GM23338 (cell line): ENCODE data around the gene UBE2C. TPM values are rescaled to one million over a fixed set of nuclear protein-coding genes. Genes with fewer than 3 reads are reported as not detected.

Experiments
- ATAC-seq: fragments of 200-7000 bp; cut with Tn5 transposase; 3 replicates; pipeline ENCODE4 v1.9.1; 2020
- DNase-seq: peaks from one replicate; pipeline ENCODE4 v3.0.0-alpha.2; 2015; ENCODE audit warnings: low spot score
- H2AFZ ChIP-seq: fragments of 200-600 bp; sonication (generic); 2 replicates; pipeline ENCODE4 v1.8.0; 2016; ENCODE audit warnings: antibody characterized with exemption, mild to moderate bottlenecking, moderate library complexity
- H3F3A ChIP-seq: fragments of 200-600 bp; sonication (generic); replicated peaks from 2 replicates; pipeline ENCODE4 v1.8.0; 2017; ENCODE audit warnings: antibody characterized with exemption, mixed run types, low read depth
- H3K27ac ChIP-seq: fragments of 200-600 bp; sonication (generic); 2 replicates; pipeline ENCODE4 v1.6.1; 2016; ENCODE audit warnings: low read depth
- H3K27me3 ChIP-seq: fragments of 200-600 bp; sonication (generic); 2 replicates; pipeline ENCODE4 v1.8.0; 2016; ENCODE audit warnings: mild to moderate bottlenecking, mixed run types, moderate library complexity; ENCODE audit not compliant: insufficient read depth
- H3K36me3 ChIP-seq: fragments of 200-600 bp; sonication (generic); 2 replicates; pipeline ENCODE4 v1.8.0; 2016; ENCODE audit warnings: mild to moderate bottlenecking; ENCODE audit not compliant: insufficient read depth
- H3K4me1 ChIP-seq: fragments of 200-600 bp; sonication (generic); 2 replicates; pipeline ENCODE4 v1.8.0; 2016; ENCODE audit warnings: mild to moderate bottlenecking, moderate library complexity; ENCODE audit not compliant: insufficient read depth
- H3K4me2 ChIP-seq: fragments of 200-600 bp; sonication (generic); 2 replicates; pipeline ENCODE4 v1.7.1; 2017; ENCODE audit warnings: mixed run types
- H3K4me3 ChIP-seq: fragments of 200-600 bp; sonication (generic); 2 replicates; pipeline ENCODE4 v1.6.1; 2016; ENCODE audit warnings: mixed run types
- H3K79me2 ChIP-seq: fragments of 200-600 bp; sonication (generic); replicated peaks from 2 replicates; pipeline ENCODE4 v1.8.0; 2017; ENCODE audit warnings: mild to moderate bottlenecking; ENCODE audit not compliant: insufficient read depth
- H3K9me2 ChIP-seq: fragments of 200-600 bp; sonication (generic); 2 replicates; pipeline ENCODE4 v1.8.0; 2017; ENCODE audit not compliant: insufficient read depth
- H4K20me1 ChIP-seq: fragments of 200-600 bp; sonication (generic); replicated peaks from 2 replicates; pipeline ENCODE4 v1.8.0; 2017; ENCODE audit warnings: mild to moderate bottlenecking; ENCODE audit not compliant: insufficient read depth
- H3K27ac Mint-ChIP-seq: 2 replicates; pipeline ENCODE4 v1.8.0; 2020; ENCODE audit warnings: inconsistent platforms, mild to moderate bottlenecking, moderate library complexity, mixed read lengths
- H3K27me3 Mint-ChIP-seq: 3 replicates; pipeline ENCODE4 v1.8.0; 2022; ENCODE audit warnings: low read depth, mild to moderate bottlenecking, moderate library complexity, mixed read lengths, inconsistent platforms; ENCODE audit not compliant: insufficient read depth, poor library complexity
- H3K36me3 Mint-ChIP-seq: 3 replicates; pipeline ENCODE4 v1.8.0; 2021; ENCODE audit warnings: low read depth, mild to moderate bottlenecking, inconsistent platforms, moderate library complexity, mixed read lengths
- H3K4me1 Mint-ChIP-seq: 3 replicates; pipeline ENCODE4 v1.8.0; 2020; ENCODE audit warnings: mild to moderate bottlenecking, inconsistent platforms, mixed read lengths
- H3K4me3 Mint-ChIP-seq: 3 replicates; pipeline ENCODE4 v1.8.0; 2021; ENCODE audit warnings: moderate library complexity, mild to moderate bottlenecking, inconsistent platforms, mixed read lengths
- H3K9me3 Mint-ChIP-seq: 3 replicates; pipeline ENCODE4 v1.8.0; 2020; ENCODE audit warnings: moderate library complexity, mild to moderate bottlenecking, inconsistent platforms, mixed read lengths
- CREB1 ChIP-seq: fragments of 250-450 bp; sonication (Bioruptor Pico); IDR thresholded peaks from 2 replicates; pipeline ENCODE4 v1.5.0; 2020; ENCODE audit warnings: low read depth, mild to moderate bottlenecking, moderate library complexity
- EZH2 ChIP-seq: fragments of 200-600 bp; sonication (generic); IDR thresholded peaks from one replicate; pipeline ENCODE4 v1.8.0; 2017; ENCODE audit warnings: antibody characterized with exemption, mild to moderate bottlenecking, low read depth; ENCODE audit not compliant: unreplicated experiment
- EZH2phosphoT487 ChIP-seq: fragments of 200-600 bp; sonication (generic); IDR thresholded peaks from one replicate; pipeline ENCODE4 v1.8.1; 2018; ENCODE audit warnings: antibody characterized with exemption; ENCODE audit not compliant: unreplicated experiment
- JUNB ChIP-seq: IDR thresholded peaks from one replicate; pipeline ENCODE4 v1.6.1; 2016; ENCODE audit warnings: antibody characterized with exemption; ENCODE audit not compliant: unreplicated experiment
- NANOG ChIP-seq: IDR thresholded peaks from 2 replicates; pipeline ENCODE4 v1.6.1; 2016; ENCODE audit warnings: antibody characterized with exemption, borderline replicate concordance
- POLR2AphosphoS5 ChIP-seq: IDR thresholded peaks from 2 replicates; pipeline ENCODE4 v1.6.1; 2016; ENCODE audit warnings: antibody characterized with exemption, low read depth
- STAT1 ChIP-seq: IDR thresholded peaks from one replicate; pipeline ENCODE4 v1.6.1; 2016; ENCODE audit warnings: antibody characterized with exemption; ENCODE audit not compliant: unreplicated experiment
- ZNF114 ChIP-seq: fragments of 250-450 bp; sonication (Bioruptor Pico); IDR thresholded peaks from 2 replicates; pipeline ENCODE4 v1.5.0; 2020; ENCODE audit warnings: mild to moderate bottlenecking, moderate library complexity
- ZNF331 ChIP-seq: fragments of 250-450 bp; sonication (Bioruptor Pico); IDR thresholded peaks from 2 replicates; pipeline ENCODE4 v1.5.0; 2020; ENCODE audit warnings: low read depth, mild to moderate bottlenecking, moderate library complexity
- polyA plus RNA-seq: library from polyadenylated mRNA; unstranded; fragments of >200 nt; fragmentation: Nextera tagmentation; extraction: Ambion mirVana; gene quantifications from 2 replicates; pipeline ENCODE4 v1.2.1, GENCODE V29; 2016
- total RNA-seq: library from RNA; depleted of rRNA; stranded (reverse); fragments of >200 nt; shearing (Covaris generic); gene quantifications from 2 replicates; pipeline ENCODE4 v1.2.3, GENCODE V29; 2014
- TF ChIP-seq, protein P1 (sequence below): fragments of 250-450 bp; sonication (Bioruptor Pico); IDR thresholded peaks from 2 replicates; pipeline ENCODE4 v1.5.0; 2020; ENCODE audit warnings: mild to moderate bottlenecking, moderate library complexity
- TF ChIP-seq, protein P2 (sequence below), 2 experiments: fragments of 200-600 bp in 1 of 2; sonication (generic) in 1 of 2; conservative IDR thresholded peaks; 2 replicates each; pipeline versions ENCODE4 v1.5.1 to v1.6.1; 2016 to 2017; ENCODE audit warnings: antibody characterized with exemption in 2 of 2, low read depth in 2 of 2, mild to moderate bottlenecking in 2 of 2, moderate library complexity in 1 of 2
- TF ChIP-seq, protein P3 (sequence below): IDR thresholded peaks from 2 replicates; pipeline ENCODE4 v1.6.1; 2016; ENCODE audit warnings: antibody characterized with exemption
- TF ChIP-seq, protein P4 (sequence below): IDR thresholded peaks from one replicate; pipeline ENCODE4 v1.6.1; 2018; ENCODE audit warnings: antibody characterized with exemption; ENCODE audit not compliant: unreplicated experiment

Gene UBE2C
- total and polyA plus RNA-seq, 2 experiments from 2014 or later = 247 to 698 TPM

DNA sequence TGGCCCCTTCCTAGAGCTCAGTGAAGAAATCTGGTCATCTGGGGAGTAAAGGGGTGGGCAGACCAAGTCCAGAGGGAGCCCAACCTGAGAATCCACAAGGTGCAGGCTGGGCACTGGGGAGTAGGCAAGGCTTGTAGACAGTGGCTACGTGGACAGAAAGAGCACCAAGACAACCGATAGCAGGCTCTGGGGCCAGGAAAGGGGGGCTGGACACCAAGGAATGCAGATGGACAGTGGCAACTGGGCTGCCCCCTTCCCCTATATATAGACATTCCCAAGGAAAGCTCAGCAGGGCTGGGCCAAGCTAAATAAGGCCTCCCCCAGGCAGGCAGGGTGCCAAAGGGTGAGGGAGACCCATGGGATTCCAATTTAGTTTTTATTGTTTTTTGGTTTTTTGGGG, 16.1 kb downstream of the UBE2C start:
- Histone ChIP-seq H3K79me2 (no peaks in the 10 kb centered on the region), H3K36me3 (no peaks in the 10 kb centered on the region), H3K27ac (no peak overlapping the region), H2AFZ (no peak overlapping the region), H3K9me2 (no peaks in the 10 kb centered on the region), H3F3A (peaks cover 13% of the 10 kb centered on the region), H3K4me3 (no peak overlapping the region), H3K4me1 (peaks cover 18% of the 10 kb centered on the region; the same call in 1 of the 2 replicates), H4K20me1 (no peaks in the 10 kb centered on the region), H3K4me2 (no peak overlapping the region), H3K27me3 (peaks cover 3% of the 10 kb centered on the region)
- Mint-ChIP-seq H3K9me3 (no peaks in the 10 kb centered on the region; the same call in 1 of the 3 replicates), H3K27ac (0 out of 2 replicates have a peak overlapping the region, but pooled peaks have one; percentile 36), H3K27me3 (peaks cover 18% of the 10 kb centered on the region), H3K4me3 (no peak overlapping the region), H3K36me3 (peaks cover 4% of the 10 kb centered on the region; the same call in 1 of the 3 replicates), H3K4me1 (peaks cover 30% of the 10 kb centered on the region)
- TF ChIP-seq ZNF331 = no peak
- no peak for TF ChIP-seq POLR2AphosphoS5
- no peak for TF ChIP-seq CREB1 (CRISPR knock-in tag)
- TF ChIP-seq STAT1 = no peak
- TF ChIP-seq, protein P1, sequence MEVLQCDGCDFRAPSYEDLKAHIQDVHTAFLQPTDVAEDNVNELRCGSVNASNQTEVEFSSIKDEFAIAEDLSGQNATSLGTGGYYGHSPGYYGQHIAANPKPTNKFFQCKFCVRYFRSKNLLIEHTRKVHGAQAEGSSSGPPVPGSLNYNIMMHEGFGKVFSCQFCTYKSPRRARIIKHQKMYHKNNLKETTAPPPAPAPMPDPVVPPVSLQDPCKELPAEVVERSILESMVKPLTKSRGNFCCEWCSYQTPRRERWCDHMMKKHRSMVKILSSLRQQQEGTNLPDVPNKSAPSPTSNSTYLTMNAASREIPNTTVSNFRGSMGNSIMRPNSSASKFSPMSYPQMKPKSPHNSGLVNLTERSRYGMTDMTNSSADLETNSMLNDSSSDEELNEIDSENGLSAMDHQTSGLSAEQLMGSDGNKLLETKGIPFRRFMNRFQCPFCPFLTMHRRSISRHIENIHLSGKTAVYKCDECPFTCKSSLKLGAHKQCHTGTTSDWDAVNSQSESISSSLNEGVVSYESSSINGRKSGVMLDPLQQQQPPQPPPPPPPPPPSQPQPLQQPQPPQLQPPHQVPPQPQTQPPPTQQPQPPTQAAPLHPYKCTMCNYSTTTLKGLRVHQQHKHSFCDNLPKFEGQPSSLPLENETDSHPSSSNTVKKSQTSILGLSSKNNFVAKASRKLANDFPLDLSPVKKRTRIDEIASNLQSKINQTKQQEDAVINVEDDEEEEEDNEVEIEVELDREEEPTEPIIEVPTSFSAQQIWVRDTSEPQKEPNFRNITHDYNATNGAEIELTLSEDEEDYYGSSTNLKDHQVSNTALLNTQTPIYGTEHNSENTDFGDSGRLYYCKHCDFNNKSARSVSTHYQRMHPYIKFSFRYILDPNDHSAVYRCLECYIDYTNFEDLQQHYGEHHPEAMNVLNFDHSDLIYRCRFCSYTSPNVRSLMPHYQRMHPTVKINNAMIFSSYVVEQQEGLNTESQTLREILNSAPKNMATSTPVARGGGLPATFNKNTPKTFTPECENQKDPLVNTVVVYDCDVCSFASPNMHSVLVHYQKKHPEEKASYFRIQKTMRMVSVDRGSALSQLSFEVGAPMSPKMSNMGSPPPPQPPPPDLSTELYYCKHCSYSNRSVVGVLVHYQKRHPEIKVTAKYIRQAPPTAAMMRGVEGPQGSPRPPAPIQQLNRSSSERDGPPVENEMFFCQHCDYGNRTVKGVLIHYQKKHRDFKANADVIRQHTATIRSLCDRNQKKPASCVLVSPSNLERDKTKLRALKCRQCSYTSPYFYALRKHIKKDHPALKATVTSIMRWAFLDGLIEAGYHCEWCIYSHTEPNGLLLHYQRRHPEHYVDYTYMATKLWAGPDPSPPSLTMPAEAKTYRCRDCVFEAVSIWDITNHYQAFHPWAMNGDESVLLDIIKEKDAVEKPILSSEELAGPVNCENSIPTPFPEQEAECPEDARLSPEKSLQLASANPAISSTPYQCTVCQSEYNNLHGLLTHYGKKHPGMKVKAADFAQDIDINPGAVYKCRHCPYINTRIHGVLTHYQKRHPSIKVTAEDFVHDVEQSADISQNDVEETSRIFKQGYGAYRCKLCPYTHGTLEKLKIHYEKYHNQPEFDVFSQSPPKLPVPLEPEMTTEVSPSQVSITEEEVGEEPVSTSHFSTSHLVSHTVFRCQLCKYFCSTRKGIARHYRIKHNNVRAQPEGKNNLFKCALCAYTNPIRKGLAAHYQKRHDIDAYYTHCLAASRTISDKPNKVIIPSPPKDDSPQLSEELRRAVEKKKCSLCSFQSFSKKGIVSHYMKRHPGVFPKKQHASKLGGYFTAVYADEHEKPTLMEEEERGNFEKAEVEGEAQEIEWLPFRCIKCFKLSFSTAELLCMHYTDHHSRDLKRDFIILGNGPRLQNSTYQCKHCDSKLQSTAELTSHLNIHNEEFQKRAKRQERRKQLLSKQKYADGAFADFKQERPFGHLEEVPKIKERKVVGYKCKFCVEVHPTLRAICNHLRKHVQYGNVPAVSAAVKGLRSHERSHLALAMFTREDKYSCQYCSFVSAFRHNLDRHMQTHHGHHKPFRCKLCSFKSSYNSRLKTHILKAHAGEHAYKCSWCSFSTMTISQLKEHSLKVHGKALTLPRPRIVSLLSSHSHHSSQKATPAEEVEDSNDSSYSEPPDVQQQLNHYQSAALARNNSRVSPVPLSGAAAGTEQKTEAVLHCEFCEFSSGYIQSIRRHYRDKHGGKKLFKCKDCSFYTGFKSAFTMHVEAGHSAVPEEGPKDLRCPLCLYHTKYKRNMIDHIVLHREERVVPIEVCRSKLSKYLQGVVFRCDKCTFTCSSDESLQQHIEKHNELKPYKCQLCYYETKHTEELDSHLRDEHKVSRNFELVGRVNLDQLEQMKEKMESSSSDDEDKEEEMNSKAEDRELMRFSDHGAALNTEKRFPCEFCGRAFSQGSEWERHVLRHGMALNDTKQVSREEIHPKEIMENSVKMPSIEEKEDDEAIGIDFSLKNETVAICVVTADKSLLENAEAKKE (CRISPR knock-in tag) = no peak
- no peak for TF ChIP-seq EZH2phosphoT487
- TF ChIP-seq, protein P2, sequence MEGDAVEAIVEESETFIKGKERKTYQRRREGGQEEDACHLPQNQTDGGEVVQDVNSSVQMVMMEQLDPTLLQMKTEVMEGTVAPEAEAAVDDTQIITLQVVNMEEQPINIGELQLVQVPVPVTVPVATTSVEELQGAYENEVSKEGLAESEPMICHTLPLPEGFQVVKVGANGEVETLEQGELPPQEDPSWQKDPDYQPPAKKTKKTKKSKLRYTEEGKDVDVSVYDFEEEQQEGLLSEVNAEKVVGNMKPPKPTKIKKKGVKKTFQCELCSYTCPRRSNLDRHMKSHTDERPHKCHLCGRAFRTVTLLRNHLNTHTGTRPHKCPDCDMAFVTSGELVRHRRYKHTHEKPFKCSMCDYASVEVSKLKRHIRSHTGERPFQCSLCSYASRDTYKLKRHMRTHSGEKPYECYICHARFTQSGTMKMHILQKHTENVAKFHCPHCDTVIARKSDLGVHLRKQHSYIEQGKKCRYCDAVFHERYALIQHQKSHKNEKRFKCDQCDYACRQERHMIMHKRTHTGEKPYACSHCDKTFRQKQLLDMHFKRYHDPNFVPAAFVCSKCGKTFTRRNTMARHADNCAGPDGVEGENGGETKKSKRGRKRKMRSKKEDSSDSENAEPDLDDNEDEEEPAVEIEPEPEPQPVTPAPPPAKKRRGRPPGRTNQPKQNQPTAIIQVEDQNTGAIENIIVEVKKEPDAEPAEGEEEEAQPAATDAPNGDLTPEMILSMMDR (conservative IDR thresholded peaks at IDR 0.05; ENCODE audit: low read depth in 2 of 2) = no peak
- TF ChIP-seq, protein P3, sequence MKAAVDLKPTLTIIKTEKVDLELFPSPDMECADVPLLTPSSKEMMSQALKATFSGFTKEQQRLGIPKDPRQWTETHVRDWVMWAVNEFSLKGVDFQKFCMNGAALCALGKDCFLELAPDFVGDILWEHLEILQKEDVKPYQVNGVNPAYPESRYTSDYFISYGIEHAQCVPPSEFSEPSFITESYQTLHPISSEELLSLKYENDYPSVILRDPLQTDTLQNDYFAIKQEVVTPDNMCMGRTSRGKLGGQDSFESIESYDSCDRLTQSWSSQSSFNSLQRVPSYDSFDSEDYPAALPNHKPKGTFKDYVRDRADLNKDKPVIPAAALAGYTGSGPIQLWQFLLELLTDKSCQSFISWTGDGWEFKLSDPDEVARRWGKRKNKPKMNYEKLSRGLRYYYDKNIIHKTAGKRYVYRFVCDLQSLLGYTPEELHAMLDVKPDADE = no peak
- no peak for TF ChIP-seq EZH2
- TF ChIP-seq JUNB = no peak
- TF ChIP-seq, protein P4, sequence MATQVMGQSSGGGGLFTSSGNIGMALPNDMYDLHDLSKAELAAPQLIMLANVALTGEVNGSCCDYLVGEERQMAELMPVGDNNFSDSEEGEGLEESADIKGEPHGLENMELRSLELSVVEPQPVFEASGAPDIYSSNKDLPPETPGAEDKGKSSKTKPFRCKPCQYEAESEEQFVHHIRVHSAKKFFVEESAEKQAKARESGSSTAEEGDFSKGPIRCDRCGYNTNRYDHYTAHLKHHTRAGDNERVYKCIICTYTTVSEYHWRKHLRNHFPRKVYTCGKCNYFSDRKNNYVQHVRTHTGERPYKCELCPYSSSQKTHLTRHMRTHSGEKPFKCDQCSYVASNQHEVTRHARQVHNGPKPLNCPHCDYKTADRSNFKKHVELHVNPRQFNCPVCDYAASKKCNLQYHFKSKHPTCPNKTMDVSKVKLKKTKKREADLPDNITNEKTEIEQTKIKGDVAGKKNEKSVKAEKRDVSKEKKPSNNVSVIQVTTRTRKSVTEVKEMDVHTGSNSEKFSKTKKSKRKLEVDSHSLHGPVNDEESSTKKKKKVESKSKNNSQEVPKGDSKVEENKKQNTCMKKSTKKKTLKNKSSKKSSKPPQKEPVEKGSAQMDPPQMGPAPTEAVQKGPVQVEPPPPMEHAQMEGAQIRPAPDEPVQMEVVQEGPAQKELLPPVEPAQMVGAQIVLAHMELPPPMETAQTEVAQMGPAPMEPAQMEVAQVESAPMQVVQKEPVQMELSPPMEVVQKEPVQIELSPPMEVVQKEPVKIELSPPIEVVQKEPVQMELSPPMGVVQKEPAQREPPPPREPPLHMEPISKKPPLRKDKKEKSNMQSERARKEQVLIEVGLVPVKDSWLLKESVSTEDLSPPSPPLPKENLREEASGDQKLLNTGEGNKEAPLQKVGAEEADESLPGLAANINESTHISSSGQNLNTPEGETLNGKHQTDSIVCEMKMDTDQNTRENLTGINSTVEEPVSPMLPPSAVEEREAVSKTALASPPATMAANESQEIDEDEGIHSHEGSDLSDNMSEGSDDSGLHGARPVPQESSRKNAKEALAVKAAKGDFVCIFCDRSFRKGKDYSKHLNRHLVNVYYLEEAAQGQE = no peak
- no peak for TF ChIP-seq ZNF114 (CRISPR knock-in tag)
- no peak for TF ChIP-seq NANOG
- no peak for DNase-seq
- no peak for ATAC-seq
